Progenitor cell of endocrine pancreas (in vitro differentiated cells): ENCODE data around the gene SLC2A14. TPM values are rescaled to one million over a fixed set of nuclear protein-coding genes. Genes with fewer than 3 reads are reported as not detected.
"Not testable (repeated sequence)": the region's sequence is repeated elsewhere in the genome, so short reads cannot be mapped to it uniquely, and the experiment has no call there.

Experiments used
- DNase-seq: peaks from one replicate; pipeline ENCODE4 v3.0.0; 2021; ENCODE audit warnings: low spot score; ENCODE audit not compliant: unreplicated experiment
- H3K27ac Mint-ChIP-seq: 2 replicates; pipeline ENCODE4 v1.8.0; 2021; ENCODE audit warnings: mild to moderate bottlenecking, moderate library complexity, mixed read lengths
- H3K27me3 Mint-ChIP-seq: 2 replicates; pipeline ENCODE4 v1.8.0; 2021; ENCODE audit warnings: mixed read lengths
- H3K36me3 Mint-ChIP-seq: 2 replicates; pipeline ENCODE4 v1.8.0; 2022; ENCODE audit warnings: mixed read lengths; ENCODE audit not compliant: insufficient read depth
- H3K4me1 Mint-ChIP-seq: 2 replicates; pipeline ENCODE4 v1.8.0; 2021; ENCODE audit warnings: low read depth, mixed read lengths
- H3K4me3 Mint-ChIP-seq: 2 replicates; pipeline ENCODE4 v1.8.0; 2021; ENCODE audit warnings: low read depth, mild to moderate bottlenecking, moderate library complexity, mixed read lengths
- H3K9me3 Mint-ChIP-seq: 2 replicates; pipeline ENCODE4 v1.8.0; 2021; ENCODE audit warnings: low read depth, mixed read lengths
- CTCF ChIP-seq: fragments of 200-600 bp; sonication (generic); IDR thresholded peaks from one replicate; pipeline ENCODE4 v1.5.0; 2021; ENCODE audit warnings: antibody characterized with exemption, mild to moderate bottlenecking; ENCODE audit not compliant: unreplicated experiment
- total RNA-seq: library from RNA; stranded (reverse); gene quantifications from 2 replicates; pipeline ENCODE4 v1.2.1, GENCODE V29; 2021

Gene SLC2A14
- total RNA-seq, 1 donor from 2014 or later, result 18.6 TPM

GRCh38 chr12:7806863-7807487 is 65.7 kb downstream of the SLC2A14 start:
- TF ChIP-seq CTCF, result peak; percentile 99
- Mint-ChIP-seq H3K4me1 (no peaks in the 10 kb centered on the region), H3K36me3 (no peaks in the 10 kb centered on the region), H3K27ac (no peak overlapping the region), H3K27me3 (no peaks in the 10 kb centered on the region), H3K9me3 (no peaks in the 10 kb centered on the region), H3K4me3 (no peak overlapping the region)
- peak; percentile 70 for DNase-seq

- not testable (repeated sequence) for H3K27me3 Mint-ChIP-seq, H3K9me3 Mint-ChIP-seq, H3K36me3 Mint-ChIP-seq, H3K27ac Mint-ChIP-seq, H3K4me3 Mint-ChIP-seq, H3K4me1 Mint-ChIP-seq, DNase-seq
Measured at GRCh38 chr12:7806319-7806718, 66.4 kb downstream of the SLC2A14 start.

GRCh38 chr12:7801460-7801859 is 71.3 kb downstream of the SLC2A14 start:
- no peak for TF ChIP-seq CTCF
- Mint-ChIP-seq H3K4me3 (no peak overlapping the region), H3K27ac (no peak overlapping the region), H3K4me1 (peaks cover 14% of the 10 kb centered on the region), H3K9me3 (no peaks in the 10 kb centered on the region), H3K36me3 (no peaks in the 10 kb centered on the region), H3K27me3 (no peaks in the 10 kb centered on the region)
- no peak for DNase-seq

- not testable (repeated sequence) for DNase-seq, H3K4me3 Mint-ChIP-seq, H3K36me3 Mint-ChIP-seq, H3K27me3 Mint-ChIP-seq, H3K9me3 Mint-ChIP-seq
- Mint-ChIP-seq H3K27ac (peak overlapping the region; percentile 9), H3K4me1 (peaks cover 15% of the 10 kb centered on the region)
Measured at GRCh38 chr12:7798750-7799308, 73.9 kb downstream of the SLC2A14 start.

- Mint-ChIP-seq H3K36me3 (no peaks in the 10 kb centered on the region), H3K27ac (peak overlapping the region; percentile 76)
Measured at GRCh38 chr12:7797698-7798398, 74.9 kb downstream of the SLC2A14 start.

GRCh38 chr12:7797269-7797668 is 75.4 kb downstream of the SLC2A14 start:
- DNase-seq, H3K36me3 Mint-ChIP-seq, H3K9me3 Mint-ChIP-seq, H3K27me3 Mint-ChIP-seq, H3K4me3 Mint-ChIP-seq: not testable (repeated sequence)
- H3K27ac Mint-ChIP-seq, result peak overlapping the region; percentile 76
- H3K4me1 Mint-ChIP-seq, result peaks cover 15% of the 10 kb centered on the region

More at GRCh38 chr12:7797698-7798398, 74.9 kb downstream of the SLC2A14 start:
- Mint-ChIP-seq H3K4me3 (no peak overlapping the region), H3K9me3 (no peaks in the 10 kb centered on the region), H3K4me1 (peaks cover 15% of the 10 kb centered on the region), H3K27me3 (no peaks in the 10 kb centered on the region)
- TF ChIP-seq CTCF, result no peak
- no peak for DNase-seq
